Esophagus (tissue), 2 donors: ENCODE data around the gene EXOC3. TPM values are rescaled to one million over a fixed set of nuclear protein-coding genes. Genes with fewer than 3 reads are reported as not detected.
"Not testable (repeated sequence)": the region's sequence is repeated elsewhere in the genome, so short reads cannot be mapped to it uniquely, and the experiment has no call there.

Source experiments
- H3K27ac ChIP-seq, 2 donors: one replicate each; pipeline ENCODE4 v1.5.1; 2013; ENCODE audit warnings: low read depth in 2 of 2, mild to moderate bottlenecking in 2 of 2, inconsistent platforms in 1 of 2, low read length in 1 of 2, moderate library complexity in 1 of 2
- H3K27me3 ChIP-seq, 2 donors: one replicate each; pipeline ENCODE4 v1.6.1; 2013; ENCODE audit warnings: low read length in 2 of 2, control low read depth in 1 of 2, mild to moderate bottlenecking in 1 of 2; ENCODE audit not compliant: insufficient read depth in 2 of 2, control insufficient read depth in 1 of 2
- H3K36me3 ChIP-seq, 2 donors: one replicate each; pipeline ENCODE4 v1.6.1; 2013; ENCODE audit warnings: low read length in 1 of 2; ENCODE audit not compliant: control insufficient read depth in 2 of 2, insufficient read depth in 2 of 2
- H3K4me1 ChIP-seq, 2 donors: one replicate each; pipeline ENCODE4 v1.6.1; 2013; ENCODE audit warnings: low read length in 1 of 2; ENCODE audit not compliant: control insufficient read depth in 2 of 2, insufficient read depth in 2 of 2
- H3K4me3 ChIP-seq, 2 donors: one replicate each; pipeline ENCODE4 v1.5.1; 2013; ENCODE audit warnings: low read length in 2 of 2, mild to moderate bottlenecking in 2 of 2, low read depth in 1 of 2, moderate library complexity in 1 of 2
- H3K9me3 ChIP-seq, 2 donors: one replicate each; pipeline ENCODE4 v1.6.1; 2013; ENCODE audit warnings: mild to moderate bottlenecking in 2 of 2, low read depth in 1 of 2, low read length in 1 of 2, moderate library complexity in 1 of 2; ENCODE audit not compliant: control insufficient read depth in 2 of 2, insufficient read depth in 1 of 2
- WGBS, 2 donors: extraction: QIAGEN DNeasy Blood & Tissue Kit; methylation state at CpG; one replicate each; pipeline ENCODE4 v1.1.7; 2013; 5-methylcytosine and 5-hydroxymethylcytosine counted together
- polyA plus RNA-seq, 2 donors: library from polyadenylated mRNA; stranded (reverse); fragments of 200-250 nt; gene quantifications; one replicate each; pipeline ENCODE4 v1.2.3, GENCODE V29; 2013
- donor health status: healthy with polysubstance abuse.
- donor health status: Bipolar disorder and iron deficiency.

The EXOC3 gene
- polyA plus RNA-seq, 2 donors, result 40.3 to 49.1 TPM

DNA sequence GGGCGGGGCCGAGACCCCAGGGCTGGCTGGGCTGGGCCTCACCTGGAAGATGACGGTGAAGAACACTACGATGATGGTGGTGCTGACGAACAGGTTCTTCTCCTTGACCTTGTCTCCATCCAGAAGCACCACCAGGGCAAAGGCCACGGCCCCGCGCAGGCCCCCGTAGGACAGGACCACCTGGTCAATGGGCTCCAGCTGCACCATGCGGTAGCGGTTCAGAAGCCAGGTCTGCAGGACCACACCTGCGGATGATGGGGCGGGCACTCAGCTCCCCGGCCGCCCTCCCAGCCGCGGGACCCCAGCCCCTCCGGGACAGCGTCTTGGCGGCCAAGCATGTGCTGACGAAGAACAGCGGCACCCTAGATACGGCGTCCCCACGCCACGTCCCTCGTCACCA, 39.5 kb downstream of the EXOC3 start:
- WGBS, 2 donors, result 91 to 94% methylated on average over 27 of the region's 27 CpGs
- Histone ChIP-seq H3K27ac (no peak overlapping the region), H3K36me3 (no peaks in the 10 kb centered on the region), H3K4me1 (peaks cover 0 to 2% of the 10 kb centered on the region in 2 donors), H3K9me3 (no peaks in the 10 kb centered on the region), H3K4me3 (no peak overlapping the region), H3K27me3 (peaks cover 0 to 5% of the 10 kb centered on the region in 2 donors)

DNA sequence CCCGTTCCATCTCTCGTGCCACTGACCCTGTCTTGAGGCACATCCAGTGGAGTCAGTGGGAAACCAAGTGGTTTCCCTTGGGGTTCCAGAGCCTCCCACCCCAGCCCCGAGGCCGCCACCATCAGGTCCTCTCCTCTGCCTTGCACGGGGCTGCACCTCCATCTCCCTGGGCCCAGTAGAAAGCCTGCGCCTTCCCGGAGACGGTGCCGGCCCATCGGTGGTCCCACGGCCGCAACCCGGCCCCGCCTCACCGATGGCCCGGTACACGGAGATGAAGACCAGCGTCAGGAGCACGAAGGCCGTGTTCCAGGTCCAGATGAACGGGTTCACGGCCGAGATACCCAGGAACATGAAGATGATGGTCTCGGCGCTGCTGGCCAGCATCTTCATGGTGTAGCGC, 40.0 kb downstream of the EXOC3 start:
- no peaks in the 10 kb centered on the region for H3K9me3 ChIP-seq
- no peak overlapping the region for H3K27ac ChIP-seq
- no peak overlapping the region for H3K4me3 ChIP-seq
- H3K27me3 ChIP-seq, result peaks cover 0 to 5% of the 10 kb centered on the region in 2 donors
- WGBS, 2 donors, result 94% methylated on average over 26 of the region's 26 CpGs
- peaks cover 0 to 2% of the 10 kb centered on the region in 2 donors for H3K4me1 ChIP-seq
- H3K36me3 ChIP-seq, result no peaks in the 10 kb centered on the region

DNA sequence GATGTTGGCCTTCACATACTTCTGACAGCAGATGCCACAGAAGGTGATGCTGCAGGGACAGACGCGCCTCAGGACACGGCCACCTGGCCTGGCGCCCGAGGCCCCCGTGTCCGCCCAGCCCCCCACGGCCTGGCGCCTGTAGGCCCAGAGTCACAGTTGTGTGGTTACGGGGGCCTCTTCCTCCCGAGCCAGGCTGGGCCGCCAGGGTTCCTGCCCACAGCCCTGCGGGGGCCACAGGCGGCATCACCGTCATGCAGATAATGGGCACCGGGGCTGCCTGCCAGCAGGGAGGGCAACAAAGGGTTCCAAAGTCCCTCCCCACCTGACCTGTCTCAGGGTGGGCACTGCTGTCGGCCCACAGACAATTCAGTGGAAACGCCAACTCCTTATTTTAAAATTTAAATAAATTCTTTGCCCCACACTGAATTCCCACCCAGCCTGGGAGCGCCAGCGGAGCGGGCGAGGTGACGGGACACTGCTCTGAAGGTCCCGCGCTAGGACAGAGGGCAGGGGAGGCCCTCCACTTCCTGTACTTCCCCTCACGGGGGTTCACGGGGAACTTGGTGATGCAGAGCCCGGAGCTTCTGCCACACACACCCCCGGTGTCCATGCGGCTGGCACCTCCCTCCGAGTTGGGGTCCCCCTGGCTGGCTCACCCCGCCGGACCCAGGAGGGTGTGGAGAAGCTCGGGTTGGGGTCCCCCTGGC, 40.6 kb downstream of the EXOC3 start:
- Histone ChIP-seq H3K27ac (no peak overlapping the region), H3K4me1 (peaks cover 0 to 2% of the 10 kb centered on the region in 2 donors), H3K9me3 (no peaks in the 10 kb centered on the region), H3K4me3 (no peak overlapping the region), H3K36me3 (no peaks in the 10 kb centered on the region), H3K27me3 (peaks cover 0 to 5% of the 10 kb centered on the region in 2 donors)
- 78% methylated on average over 33 to 34 of the region's 34 CpGs for WGBS, 2 donors

DNA sequence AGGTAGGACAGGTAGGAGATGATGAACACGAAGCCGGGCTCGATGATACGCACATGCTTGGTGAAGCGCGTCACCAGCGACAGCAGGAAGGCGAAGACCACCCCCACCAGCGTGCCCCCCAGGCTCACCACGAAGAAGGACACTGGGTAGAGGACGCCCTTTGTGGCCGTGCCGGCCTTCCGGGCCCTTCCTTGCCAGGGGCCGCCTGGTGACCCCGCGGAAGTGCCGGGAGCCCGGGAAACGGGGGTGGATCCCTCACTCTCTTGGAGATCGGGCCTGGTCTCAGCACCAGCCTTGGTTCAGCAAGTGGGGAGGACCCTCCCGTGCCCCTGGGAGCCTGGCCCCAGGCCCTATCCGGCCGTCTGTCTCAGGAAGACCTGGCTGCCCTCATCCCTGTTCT, 41.6 kb downstream of the EXOC3 start:
- H3K4me3 ChIP-seq, result no peak overlapping the region
- H3K36me3 ChIP-seq, result no peaks in the 10 kb centered on the region
- H3K4me1 ChIP-seq, result peaks cover 0 to 2% of the 10 kb centered on the region in 2 donors
- peaks cover 0 to 5% of the 10 kb centered on the region in 2 donors for H3K27me3 ChIP-seq
- H3K27ac ChIP-seq, result no peak overlapping the region
- WGBS, 2 donors, result 91 to 92% methylated on average over 24 of the region's 24 CpGs
- no peaks in the 10 kb centered on the region for H3K9me3 ChIP-seq

DNA sequence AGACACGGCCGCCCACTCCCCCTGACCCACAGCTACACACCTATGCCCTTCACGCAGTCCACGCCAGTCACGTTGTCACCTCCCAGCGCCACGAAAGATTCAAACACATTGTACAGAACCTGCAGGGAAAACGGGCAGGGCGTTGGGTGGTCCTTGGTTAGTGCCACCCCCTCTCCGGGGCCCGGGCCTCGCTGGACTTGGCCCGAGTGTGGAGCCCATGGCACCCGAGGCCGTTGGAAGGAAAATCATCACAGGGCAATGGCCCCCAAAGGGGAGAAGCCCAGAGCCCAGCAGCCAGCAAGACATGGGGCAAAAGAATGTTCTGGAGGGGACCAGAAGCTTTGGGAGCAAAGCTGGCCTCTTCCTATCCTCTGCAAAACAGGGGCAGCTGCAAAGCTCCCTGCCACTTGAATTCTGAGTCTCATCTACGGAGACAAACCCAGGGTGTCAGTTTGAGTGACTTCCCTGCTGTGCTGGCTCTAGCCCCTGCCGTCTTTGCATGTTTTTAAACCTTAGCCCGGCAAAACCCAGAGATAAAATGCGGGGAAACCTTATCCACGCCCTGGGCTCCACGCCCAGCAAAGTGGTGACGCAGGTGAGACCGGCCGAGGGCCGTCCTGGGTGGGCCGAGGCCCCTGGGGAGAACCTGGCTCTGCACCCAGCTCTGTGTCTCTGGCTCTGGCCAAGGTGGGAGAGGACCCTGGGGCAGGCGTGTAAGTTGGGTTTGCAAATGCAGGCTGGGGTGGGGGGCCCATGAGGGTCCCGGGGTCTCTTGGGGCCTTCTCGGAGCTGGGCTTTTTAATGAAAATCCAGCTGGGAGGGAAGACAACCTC, 42.4 kb downstream of the EXOC3 start:
- Histone ChIP-seq H3K4me1 (peaks cover 0 to 2% of the 10 kb centered on the region in 2 donors), H3K27ac (no peak overlapping the region), H3K9me3 (no peaks in the 10 kb centered on the region), H3K27me3 (peaks cover 0 to 1% of the 10 kb centered on the region in 2 donors), H3K36me3 (no peaks in the 10 kb centered on the region), H3K4me3 (no peak overlapping the region)
- WGBS, 2 donors, result 63 to 71% methylated on average over 29 of the region's 29 CpGs

DNA sequence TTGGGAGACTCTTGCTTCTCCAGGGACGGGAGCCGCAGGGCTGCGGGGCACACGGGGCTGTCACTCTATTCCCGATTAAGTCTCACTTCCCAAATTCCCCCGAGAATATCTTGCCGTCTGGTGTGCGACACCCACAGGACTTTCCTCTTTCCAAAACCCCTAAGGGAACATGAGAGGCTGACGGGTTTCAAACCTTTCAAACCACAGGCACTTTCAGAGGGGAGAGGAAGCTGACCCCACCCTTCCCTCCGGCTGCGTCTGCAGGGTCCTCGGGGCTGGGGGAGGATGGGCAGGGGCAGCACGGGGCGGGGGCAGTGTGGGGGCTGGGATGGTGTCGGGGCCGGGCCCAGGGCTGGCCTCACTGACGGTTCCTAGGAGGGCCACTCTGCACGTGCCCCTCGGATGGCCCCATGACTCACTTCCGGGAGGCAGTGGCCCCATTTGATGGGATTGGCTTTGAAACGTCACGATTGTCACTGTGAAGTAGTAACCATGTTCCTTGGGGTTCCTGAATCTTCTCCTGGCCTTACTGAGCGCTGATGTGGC, 43.0 kb downstream of the EXOC3 start:
- H3K4me1 ChIP-seq, result peaks cover 0 to 2% of the 10 kb centered on the region in 2 donors
- H3K9me3 ChIP-seq, result no peaks in the 10 kb centered on the region
- H3K27me3 ChIP-seq, result no peaks in the 10 kb centered on the region
- H3K36me3 ChIP-seq, result no peaks in the 10 kb centered on the region
- H3K27ac ChIP-seq, result no peak overlapping the region
- 46 to 53% methylated on average over 23 of the region's 23 CpGs for WGBS, 2 donors
- H3K4me3 ChIP-seq, result no peak overlapping the region

DNA sequence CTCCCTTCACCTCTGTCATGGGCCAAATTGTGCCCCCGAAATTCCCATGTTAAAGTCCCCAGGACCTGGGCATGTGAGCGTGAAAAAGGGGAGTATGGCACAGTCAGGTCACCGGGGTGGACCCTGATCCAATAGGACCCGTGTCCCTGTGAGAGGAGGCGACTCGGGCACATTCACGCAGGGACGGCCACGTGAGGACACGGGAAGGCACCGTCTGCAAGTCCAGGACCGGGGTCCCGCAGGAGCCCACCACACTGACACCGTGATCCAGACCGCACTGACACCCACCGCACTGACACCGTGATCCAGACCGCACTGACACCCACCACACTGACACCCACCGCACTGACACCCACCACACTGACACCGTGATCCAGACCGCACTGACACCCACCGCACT, 43.6 kb downstream of the EXOC3 start:
- H3K27me3 ChIP-seq, H3K4me1 ChIP-seq, H3K36me3 ChIP-seq, H3K9me3 ChIP-seq, H3K4me3 ChIP-seq, H3K27ac ChIP-seq: not testable (repeated sequence)
- 88 to 91% methylated on average over 18 of the region's 22 CpGs for WGBS, 2 donors

DNA sequence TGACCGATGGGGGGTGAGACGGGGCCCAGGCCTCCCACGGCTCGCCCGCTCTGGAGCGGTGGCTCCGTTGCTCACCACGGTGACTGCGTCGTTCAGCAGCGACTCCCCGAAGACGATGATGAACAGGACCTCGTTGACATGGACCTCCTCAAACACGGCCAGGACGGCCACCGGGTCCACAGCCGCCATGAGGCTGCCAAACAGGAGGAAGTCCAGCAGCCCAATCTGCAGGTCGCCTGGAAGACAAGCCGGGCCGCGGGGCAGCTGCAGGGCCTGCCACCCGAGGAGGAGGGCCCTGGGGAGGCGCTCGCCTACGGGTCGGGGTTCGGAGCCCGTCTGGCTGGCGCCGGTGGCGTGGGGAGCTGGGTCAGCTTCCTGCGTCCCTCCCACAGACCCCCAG, 45.3 kb downstream of the EXOC3 start:
- no peaks in the 10 kb centered on the region for H3K36me3 ChIP-seq
- H3K4me3 ChIP-seq, result no peak overlapping the region
- H3K27me3 ChIP-seq, result no peaks in the 10 kb centered on the region
- no peak overlapping the region for H3K27ac ChIP-seq
- 90 to 92% methylated on average over 29 to 33 of the region's 33 CpGs for WGBS, 2 donors
- H3K4me1 ChIP-seq, result peaks cover 0 to under 1% of the 10 kb centered on the region in 2 donors
- no peaks in the 10 kb centered on the region for H3K9me3 ChIP-seq

DNA sequence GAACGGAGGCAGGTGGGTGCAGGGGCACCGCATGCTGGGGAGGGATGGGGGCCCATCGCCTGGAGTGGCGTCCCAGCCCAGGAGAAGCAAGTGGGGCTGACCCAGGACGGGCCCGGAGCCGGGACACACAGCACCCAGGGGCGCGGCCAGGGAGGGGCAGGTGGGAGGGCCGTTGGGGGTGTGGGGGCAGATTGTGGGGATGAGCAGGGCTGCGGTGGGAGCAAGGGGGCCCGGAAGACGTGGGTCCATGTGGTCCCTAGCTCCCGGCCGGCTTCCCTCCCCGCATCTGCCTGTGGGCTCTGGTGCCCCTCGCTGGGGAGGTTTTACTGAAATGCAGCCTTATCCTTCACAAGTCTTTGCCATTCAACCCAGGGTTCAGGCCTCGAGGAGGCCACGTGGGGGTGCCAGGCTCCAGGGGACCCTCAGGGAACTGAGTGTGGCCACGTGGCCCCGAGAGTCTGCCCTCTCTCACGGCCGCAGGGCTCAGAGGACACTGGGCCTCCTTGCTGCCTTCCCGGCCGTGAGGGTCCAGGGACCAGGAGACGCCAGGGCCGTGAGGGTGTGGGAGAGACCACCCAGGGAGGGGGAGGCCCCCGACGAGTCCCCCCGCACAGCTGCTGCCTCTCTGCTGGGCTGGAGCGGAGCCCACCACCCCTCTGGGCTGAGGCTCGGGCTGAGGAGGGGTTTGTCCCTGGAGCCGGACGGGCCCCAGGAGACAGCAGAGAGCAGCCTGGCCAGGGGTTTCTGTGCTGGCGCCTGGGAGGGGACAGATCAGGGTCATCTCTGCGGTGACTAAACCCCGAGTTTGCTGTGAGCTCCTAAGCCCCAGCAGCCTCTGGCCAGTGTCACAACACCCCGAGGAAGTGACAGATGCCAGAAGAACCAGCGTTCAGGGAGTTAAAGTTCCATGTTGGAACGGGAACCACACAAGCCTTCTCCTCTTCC, 46.0 kb downstream of the EXOC3 start:
- 65 to 68% methylated on average over 39 to 40 of the region's 40 CpGs for WGBS, 2 donors
- H3K27me3 ChIP-seq, result no peaks in the 10 kb centered on the region
- H3K27ac ChIP-seq, result no peak overlapping the region
- H3K36me3 ChIP-seq, result no peaks in the 10 kb centered on the region
- no peaks in the 10 kb centered on the region for H3K4me1 ChIP-seq
- H3K4me3 ChIP-seq, result no peak overlapping the region
- H3K9me3 ChIP-seq, result no peaks in the 10 kb centered on the region
